PC-3 (cell line): ENCODE data around the gene AGAP3. TPM values are rescaled to one million over a fixed set of nuclear protein-coding genes. Genes with fewer than 3 reads are reported as not detected.
A peak's percentile ranks its signal among the peaks of the same experiment; 100 is the strongest.

Experiments
- ATAC-seq: fragments of 200-7000 bp; cut with Tn5 transposase; 2 replicates; pipeline ENCODE4 v1.9.1; 2020; ENCODE audit warnings: mild to moderate bottlenecking, moderate library complexity
- BruUV-seq: library from RNA; stranded (reverse); fragments of 400-500 nt; replicated peaks from 2 replicates; lab custom pipeline; 2021; lab: Mats Ljungman, UMichigan
- CTCF ChIA-PET: fragments of 300-600 bp; sonication (Branson Sonifier 250); formaldehyde crosslinking; loops from one replicate; lab custom pipeline; 2022; ENCODE audit warnings: antibody characterized with exemption; lab: Charles Lee
- POLR2A ChIA-PET: fragments of 300-600 bp; sonication (Branson Sonifier 250); formaldehyde crosslinking; loops from one replicate; lab custom pipeline; 2022; ENCODE audit warnings: antibody characterized with exemption; ENCODE audit not compliant: unreplicated experiment; lab: Charles Lee
- DNase-seq: peaks from one replicate; pipeline ENCODE4 v3.0.0-alpha.2; 2015
- H2AFZ ChIP-seq: fragments of 300-600 bp; sonication (generic); 2 replicates; pipeline ENCODE4 v1.6.0; 2016; ENCODE audit warnings: antibody characterized with exemption, low read length
- H3F3A ChIP-seq: fragments of 300-600 bp; sonication (generic); one replicate; pipeline ENCODE4 v1.6.0; 2017; ENCODE audit warnings: antibody characterized with exemption, low read length, control low read depth, mild to moderate bottlenecking; ENCODE audit not compliant: unreplicated experiment
- H3K27ac ChIP-seq: fragments of 300-600 bp; sonication (generic); 2 replicates; pipeline ENCODE4 v1.5.1; 2016; ENCODE audit warnings: mild to moderate bottlenecking, low read length
- H3K27me3 ChIP-seq: fragments of 300-600 bp; sonication (generic); 2 replicates; pipeline ENCODE4 v1.6.1; 2016; ENCODE audit warnings: low read length, mixed read lengths
- H3K36me3 ChIP-seq: fragments of 300-600 bp; sonication (generic); 2 replicates; pipeline ENCODE4 v1.6.1; 2016; ENCODE audit warnings: low read depth, mixed run types, low read length, mixed read lengths
- H3K4me1 ChIP-seq: fragments of 300-600 bp; sonication (generic); 2 replicates; pipeline ENCODE4 v1.5.1; 2016; ENCODE audit warnings: low read length; ENCODE audit not compliant: insufficient read depth
- H3K4me2 ChIP-seq: fragments of 300-600 bp; sonication (generic); 2 replicates; pipeline ENCODE4 v1.6.0; 2016; ENCODE audit warnings: low read length
- H3K4me3 ChIP-seq: fragments of 300-600 bp; sonication (generic); 2 replicates; pipeline ENCODE4 v1.5.1; 2016; ENCODE audit warnings: mild to moderate bottlenecking, low read length, mixed read lengths
- H3K79me2 ChIP-seq: fragments of 300-600 bp; sonication (generic); 2 replicates; pipeline ENCODE4 v1.6.1; 2017; ENCODE audit warnings: low read length, mixed read lengths
- H3K9ac ChIP-seq: fragments of 300-600 bp; sonication (generic); 2 replicates; pipeline ENCODE4 v1.6.0; 2016; ENCODE audit warnings: mild to moderate bottlenecking, low read length
- H3K9me2 ChIP-seq: fragments of 300-600 bp; sonication (generic); replicated peaks from 2 replicates; pipeline ENCODE4 v1.6.1; 2016; ENCODE audit warnings: mixed run types, low read length, mixed read lengths
- H3K9me3 ChIP-seq: fragments of 300-600 bp; sonication (generic); 2 replicates; pipeline ENCODE4 v1.6.1; 2016; ENCODE audit warnings: low read length, mixed read lengths
- H4K20me1 ChIP-seq: fragments of 300-600 bp; sonication (generic); 2 replicates; pipeline ENCODE4 v1.6.1; 2016; ENCODE audit warnings: low read length, mixed read lengths
- EZH2 ChIP-seq: fragments of 300-600 bp; sonication (generic); IDR thresholded peaks from one replicate; pipeline ENCODE4 v1.6.1; 2017; ENCODE audit warnings: antibody characterized with exemption, mild to moderate bottlenecking, low read length; ENCODE audit not compliant: unreplicated experiment
- EZH2phosphoT487 ChIP-seq: fragments of 300-600 bp; sonication (generic); IDR thresholded peaks from 2 replicates; pipeline ENCODE4 v1.6.1; 2018; ENCODE audit warnings: mild to moderate bottlenecking, antibody characterized with exemption, low read length, borderline replicate concordance
- intact Hi-C: fragments of 100-400 bp; cut with micrococcal nuclease; formaldehyde crosslinking; loops from 2 replicates; pipeline ENCODE4 v1.9.0; 2023
- total RNA-seq: library from RNA; depleted of rRNA; stranded (reverse); fragments of >200 nt; gene quantifications from 2 replicates; pipeline ENCODE4 v1.2.3, GENCODE V29; 2014
- TF ChIP-seq, protein P1 (sequence below): fragments of 300-600 bp; sonication (generic); conservative IDR thresholded peaks from 2 replicates; pipeline ENCODE4 v1.5.1; 2017; ENCODE audit warnings: antibody characterized with exemption, low read depth, mild to moderate bottlenecking, low read length

The AGAP3 gene
- total RNA-seq, 1 experiment from 2014 or later = 53.5 TPM

DNA sequence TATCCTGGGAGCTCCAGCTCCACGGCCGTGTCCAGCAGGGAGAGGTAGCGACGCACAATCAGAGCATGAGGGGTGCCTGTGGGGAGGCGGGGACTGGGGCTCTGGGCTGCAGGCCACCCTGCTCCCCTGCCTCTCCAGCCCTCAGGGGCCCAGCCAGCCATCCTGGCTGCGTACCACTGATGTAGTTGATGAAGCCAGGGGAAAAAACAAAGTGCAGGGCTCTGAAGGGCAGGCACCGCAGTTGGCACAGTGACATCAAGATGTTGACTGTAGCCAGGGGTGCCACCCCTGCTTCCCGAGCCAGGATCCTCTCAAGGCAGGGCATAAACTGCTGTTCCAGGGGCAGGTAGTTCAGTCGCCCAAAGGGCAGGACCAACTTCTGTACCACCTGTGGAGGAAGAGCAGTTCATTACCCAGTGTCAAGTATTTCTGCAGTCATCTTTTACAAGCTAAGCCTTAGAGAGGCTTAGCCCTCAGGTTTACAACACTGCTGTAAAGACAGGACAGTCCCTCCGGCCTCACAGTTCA, 8.5 kb upstream of the AGAP3 start:
- CTCF ChIA-PET = interaction anchor here (0.7 kb wide), 1 partner anchor 10 kb away, joined by 3 read pairs; no protein-coding TSS in a partner anchor
- TF ChIP-seq EZH2 = no peak
- no peak overlapping the region for H3K4me2 ChIP-seq
- no peaks in the 10 kb centered on the region for H3K9me2 ChIP-seq
- no peak for ATAC-seq
- H3K36me3 ChIP-seq = peaks cover 11% of the 10 kb centered on the region; the same call in 1 of the 2 replicates
- no peak for DNase-seq
- intact Hi-C loops = loop anchor here (5.0 kb wide), 1 partner anchor 35 kb away; no protein-coding TSS in a partner anchor
- POLR2A ChIA-PET = no interaction called here
- no peaks in the 10 kb centered on the region for H4K20me1 ChIP-seq
- peaks cover 27% of the 10 kb centered on the region for H3K4me1 ChIP-seq
- no peaks in the 10 kb centered on the region for H3K9me3 ChIP-seq
- no peaks in the 10 kb centered on the region for H3K27me3 ChIP-seq
- H2AFZ ChIP-seq = no peak overlapping the region
- H3F3A ChIP-seq = no peaks in the 10 kb centered on the region
- no peak overlapping the region for H3K27ac ChIP-seq
- no peak overlapping the region for H3K4me3 ChIP-seq
- no TSS peak for BruUV-seq
- H3K9ac ChIP-seq = no peak overlapping the region
- H3K79me2 ChIP-seq = peaks cover 38% of the 10 kb centered on the region

DNA sequence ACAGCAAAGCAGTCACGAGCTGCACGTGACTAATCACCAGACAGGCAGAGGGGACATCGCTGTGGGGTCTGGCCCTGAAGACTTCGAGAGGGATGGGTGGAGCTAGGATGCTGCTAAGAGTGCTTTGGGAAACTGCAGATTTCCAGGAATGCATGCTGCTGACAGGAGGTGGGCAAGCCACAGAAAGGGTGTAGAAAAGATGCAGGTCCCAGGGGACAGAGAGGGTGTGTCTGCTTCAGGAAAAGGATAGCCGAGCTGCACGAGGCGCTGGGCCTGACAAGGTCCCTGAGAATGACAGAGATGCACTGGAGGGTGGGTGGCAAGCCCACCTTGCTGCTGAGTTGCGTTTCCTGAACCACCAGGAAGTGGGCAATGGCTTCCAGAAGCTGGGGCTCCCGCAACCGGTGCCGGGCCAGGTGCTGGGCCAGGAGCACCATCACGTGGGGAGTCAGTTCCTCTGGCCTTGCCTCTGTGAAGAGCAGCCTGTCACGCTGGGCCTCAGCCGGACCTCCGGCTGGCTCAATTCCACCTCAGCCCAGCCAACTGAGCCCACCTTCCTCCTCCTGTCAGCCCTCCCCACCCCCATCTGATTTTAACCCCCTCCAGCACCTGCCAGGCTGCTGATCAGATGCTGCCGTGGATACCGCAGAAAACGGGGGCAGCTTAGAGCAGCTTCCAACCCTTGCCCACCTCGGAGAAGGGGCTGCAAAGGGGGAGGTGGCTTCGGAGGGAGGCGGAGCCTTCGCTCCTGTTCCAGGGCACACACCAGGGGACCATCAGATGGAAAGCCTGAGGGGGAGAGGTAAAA, 7.8 kb upstream of the AGAP3 start:
- POLR2A ChIA-PET = no interaction called here
- H3K36me3 ChIP-seq = peaks cover 11% of the 10 kb centered on the region; the same call in 1 of the 2 replicates

DNA sequence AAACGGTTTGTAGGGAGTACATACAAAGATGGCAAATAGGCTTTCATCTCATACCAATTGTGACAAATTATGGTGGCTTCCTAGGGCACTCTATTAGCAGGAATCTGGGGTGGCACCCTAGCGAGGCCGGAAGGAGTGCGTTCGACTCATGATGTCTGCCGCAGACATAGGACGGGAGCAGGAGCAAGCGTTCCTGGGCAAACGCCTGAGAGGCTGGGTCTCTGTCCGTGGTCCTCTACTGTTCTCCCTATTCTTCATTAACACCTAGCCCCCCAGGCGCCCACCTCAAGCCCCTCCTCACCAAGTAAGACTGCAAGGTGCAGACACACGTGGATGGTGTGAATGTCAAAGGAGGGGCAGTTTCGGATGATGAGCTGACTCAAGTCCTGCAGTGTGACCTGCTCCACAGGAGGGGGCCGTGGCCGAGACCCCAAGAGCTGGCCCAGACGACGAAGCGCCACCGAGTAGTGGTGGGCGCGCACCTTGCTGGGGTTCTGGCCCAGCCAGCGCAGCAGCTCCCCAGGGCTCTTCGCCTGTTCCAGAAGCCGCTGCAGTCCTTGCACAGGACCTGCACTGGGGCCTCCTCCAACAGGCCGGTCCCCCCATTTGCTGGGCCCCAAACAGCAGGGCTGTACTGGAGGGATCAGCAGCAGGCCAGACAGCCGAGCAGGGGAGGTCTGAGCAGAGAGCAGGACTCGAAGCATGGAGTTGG, 6.9 kb upstream of the AGAP3 start:
- H3K9me3 ChIP-seq = no peaks in the 10 kb centered on the region
- intact Hi-C loops = loop anchor here (5.0 kb wide), 1 partner anchor 33 kb away; no protein-coding TSS in a partner anchor
- H3K9me2 ChIP-seq = no peaks in the 10 kb centered on the region
- peak overlapping the region; percentile 95 for H3K4me2 ChIP-seq
- H4K20me1 ChIP-seq = no peaks in the 10 kb centered on the region
- TF ChIP-seq, protein P1, sequence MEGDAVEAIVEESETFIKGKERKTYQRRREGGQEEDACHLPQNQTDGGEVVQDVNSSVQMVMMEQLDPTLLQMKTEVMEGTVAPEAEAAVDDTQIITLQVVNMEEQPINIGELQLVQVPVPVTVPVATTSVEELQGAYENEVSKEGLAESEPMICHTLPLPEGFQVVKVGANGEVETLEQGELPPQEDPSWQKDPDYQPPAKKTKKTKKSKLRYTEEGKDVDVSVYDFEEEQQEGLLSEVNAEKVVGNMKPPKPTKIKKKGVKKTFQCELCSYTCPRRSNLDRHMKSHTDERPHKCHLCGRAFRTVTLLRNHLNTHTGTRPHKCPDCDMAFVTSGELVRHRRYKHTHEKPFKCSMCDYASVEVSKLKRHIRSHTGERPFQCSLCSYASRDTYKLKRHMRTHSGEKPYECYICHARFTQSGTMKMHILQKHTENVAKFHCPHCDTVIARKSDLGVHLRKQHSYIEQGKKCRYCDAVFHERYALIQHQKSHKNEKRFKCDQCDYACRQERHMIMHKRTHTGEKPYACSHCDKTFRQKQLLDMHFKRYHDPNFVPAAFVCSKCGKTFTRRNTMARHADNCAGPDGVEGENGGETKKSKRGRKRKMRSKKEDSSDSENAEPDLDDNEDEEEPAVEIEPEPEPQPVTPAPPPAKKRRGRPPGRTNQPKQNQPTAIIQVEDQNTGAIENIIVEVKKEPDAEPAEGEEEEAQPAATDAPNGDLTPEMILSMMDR = no peak
- TF ChIP-seq EZH2 (no peak), EZH2phosphoT487 (no peak)
- ATAC-seq (no peak), DNase-seq (no peak)
- H2AFZ ChIP-seq = no peak overlapping the region
- H3K9ac ChIP-seq = peak overlapping the region; percentile 98
- H3K27ac ChIP-seq = no peak overlapping the region
- H3K36me3 ChIP-seq = peaks cover 3% of the 10 kb centered on the region; the same call in 1 of the 2 replicates
- POLR2A ChIA-PET = no interaction called here
- H3K79me2 ChIP-seq = peaks cover 41% of the 10 kb centered on the region
- peaks cover 31% of the 10 kb centered on the region for H3K4me1 ChIP-seq
- no peaks in the 10 kb centered on the region for H3K27me3 ChIP-seq
- no TSS peak for BruUV-seq
- CTCF ChIA-PET = no interaction called here
- H3F3A ChIP-seq = no peaks in the 10 kb centered on the region
- H3K4me3 ChIP-seq = peak overlapping the region; percentile 91

More for the DNA sequence above, 7.8 kb upstream of the AGAP3 start:
- Histone ChIP-seq H3K9ac (no peak overlapping the region), H3K4me1 (peaks cover 27% of the 10 kb centered on the region), H3F3A (no peaks in the 10 kb centered on the region), H3K27ac (no peak overlapping the region), H3K9me3 (no peaks in the 10 kb centered on the region), H3K4me3 (no peak overlapping the region), H3K27me3 (no peaks in the 10 kb centered on the region), H4K20me1 (no peaks in the 10 kb centered on the region), H3K79me2 (peaks cover 41% of the 10 kb centered on the region), H2AFZ (no peak overlapping the region), H3K9me2 (no peaks in the 10 kb centered on the region), H3K4me2 (no peak overlapping the region)
- BruUV-seq = no TSS peak
- CTCF ChIA-PET = no interaction called here
- intact Hi-C loops = loop anchor here (5.0 kb wide), 1 partner anchor 34 kb away; no protein-coding TSS in a partner anchor
- DNase-seq (no peak), ATAC-seq (no peak)
- TF ChIP-seq, protein P1 = no peak
- TF ChIP-seq EZH2phosphoT487 (no peak), EZH2 (no peak)
